Neuronal stem cell (in vitro differentiated cells): ENCODE results near the gene MUC20.
A peak's percentile ranks its signal among the peaks of the same experiment; 100 is the strongest.
"Not testable (repeated sequence)": the region's sequence is repeated elsewhere in the genome, so short reads cannot be mapped to it uniquely, and the experiment has no call there.

Source experiments
- DNase-seq: peaks from one replicate; pipeline ENCODE4 v3.0.0-alpha.2; 2013; ENCODE audit warnings: low spot score
- H2AFZ ChIP-seq: one replicate; pipeline ENCODE4 v1.6.1; 2013; ENCODE audit warnings: mild to moderate bottlenecking, low read length, inconsistent platforms
- H2AK5ac ChIP-seq: 2 replicates; pipeline ENCODE4 v1.6.1; 2013; ENCODE audit warnings: low read depth, mild to moderate bottlenecking, inconsistent platforms, low read length, moderate library complexity, mixed read lengths
- H2BK120ac ChIP-seq: 2 replicates; pipeline ENCODE4 v1.6.1; 2013; ENCODE audit warnings: low read depth, mild to moderate bottlenecking, inconsistent platforms, low read length, moderate library complexity, mixed read lengths
- H2BK12ac ChIP-seq: one replicate; pipeline ENCODE4 v1.6.1; 2013; ENCODE audit warnings: low read length, inconsistent platforms
- H2BK15ac ChIP-seq: 2 replicates; pipeline ENCODE4 v1.6.1; 2013; ENCODE audit warnings: mild to moderate bottlenecking, low read length, inconsistent platforms, mixed read lengths
- H2BK5ac ChIP-seq: one replicate; pipeline ENCODE4 v1.6.1; 2013; ENCODE audit warnings: inconsistent platforms, mild to moderate bottlenecking, low read length, moderate library complexity
- H3K14ac ChIP-seq: one replicate; pipeline ENCODE4 v1.6.1; 2013; ENCODE audit warnings: low read length, inconsistent platforms
- H3K18ac ChIP-seq: 2 replicates; pipeline ENCODE4 v1.6.1; 2013; ENCODE audit warnings: low read length, inconsistent platforms
- H3K23ac ChIP-seq: 2 replicates; pipeline ENCODE4 v1.6.1; 2013; ENCODE audit warnings: low read depth, mild to moderate bottlenecking, mixed read lengths, low read length, inconsistent platforms; ENCODE audit not compliant: poor library complexity
- H3K27ac ChIP-seq: replicated peaks from 3 replicates; pipeline ENCODE4 v1.5.1; 2013; ENCODE audit warnings: low read length, inconsistent platforms
- H3K27me3 ChIP-seq, 3 experiments: 2 replicates each; pipeline ENCODE4 v1.6.1; 2013; ENCODE audit warnings: low read length in 3 of 3, mild to moderate bottlenecking in 2 of 3, inconsistent platforms in 1 of 3, low read depth in 1 of 3, mixed read lengths in 1 of 3, moderate library complexity in 1 of 3; ENCODE audit not compliant: control insufficient read depth in 3 of 3, insufficient read depth in 3 of 3
- H3K36me3 ChIP-seq, 2 donors: replicated peaks in 1 of 2; 2 replicates each; pipeline ENCODE4 v1.6.1; 2013; ENCODE audit warnings: low read length in 2 of 2; ENCODE audit not compliant: control insufficient read depth in 2 of 2, insufficient read depth in 2 of 2
- H3K4ac ChIP-seq: 2 replicates; pipeline ENCODE4 v1.6.1; 2013; ENCODE audit warnings: inconsistent platforms, mild to moderate bottlenecking, low read length, moderate library complexity
- H3K4me1 ChIP-seq, 2 donors: 1 replicate in 1 of 2; 2 replicates in 1 of 2; pipeline ENCODE4 v1.6.1; 2013; ENCODE audit warnings: low read length in 2 of 2, low read depth in 1 of 2; ENCODE audit not compliant: control insufficient read depth in 2 of 2, insufficient read depth in 1 of 2
- H3K4me2 ChIP-seq: one replicate; pipeline ENCODE4 v1.6.1; 2013; ENCODE audit warnings: mild to moderate bottlenecking, low read length, inconsistent platforms; ENCODE audit not compliant: insufficient read depth, poor library complexity, severe bottlenecking
- H3K4me3 ChIP-seq, 2 donors: 2 replicates each; pipeline ENCODE4 v1.5.1; 2013; ENCODE audit warnings: low read length in 2 of 2, mild to moderate bottlenecking in 2 of 2, inconsistent platforms in 1 of 2, moderate library complexity in 1 of 2
- H3K79me1 ChIP-seq: one replicate; pipeline ENCODE4 v1.6.1; 2013; ENCODE audit warnings: low read depth, mild to moderate bottlenecking, inconsistent platforms, low read length, moderate library complexity
- H3K9ac ChIP-seq: one replicate; pipeline ENCODE4 v1.6.1; 2013; ENCODE audit warnings: mild to moderate bottlenecking, low read depth, low read length, inconsistent platforms; ENCODE audit not compliant: poor library complexity
- H3K9me3 ChIP-seq, 2 donors: replicated peaks in 1 of 2; 2 replicates each; pipeline versions ENCODE3 to v1.6.1; 2013; ENCODE audit warnings: low read length in 2 of 2, mild to moderate bottlenecking in 2 of 2, inconsistent platforms in 1 of 2, low read depth in 1 of 2, mixed read lengths in 1 of 2, moderate library complexity in 1 of 2; ENCODE audit not compliant: control insufficient read depth in 2 of 2, insufficient read depth in 1 of 2
- H4K8ac ChIP-seq: one replicate; pipeline ENCODE4 v1.6.1; 2013; ENCODE audit warnings: low read depth, mild to moderate bottlenecking, inconsistent platforms, low read length, moderate library complexity
- H4K91ac ChIP-seq: one replicate; pipeline ENCODE4 v1.6.1; 2013; ENCODE audit warnings: low read length, low read depth, mild to moderate bottlenecking, inconsistent platforms; ENCODE audit not compliant: poor library complexity
- WGBS, 2 donors: extraction: QIAGEN DNeasy Blood & Tissue Kit; methylation state at CpG; one replicate each; pipeline ENCODE4 v1.1.7; 2013; ENCODE audit warnings: missing lambda C conversion rate in 2 of 2, mixed read lengths in 1 of 2; ENCODE audit not compliant: insufficient read length in 2 of 2, insufficient replicate concordance in 1 of 2; ENCODE audit errors: extremely low coverage in 2 of 2; 5-methylcytosine and 5-hydroxymethylcytosine counted together

Gene MUC20

GRCh38 chr3:195692781-195693427, 27.9 kb upstream of the MUC20 start:
- Histone ChIP-seq H2AFZ (no peak overlapping the region), H2BK15ac (no peak overlapping the region), H2BK120ac (no peak overlapping the region), H3K4me2 (no peak overlapping the region), H3K23ac (no peak overlapping the region), H3K18ac (no peak overlapping the region), H3K27me3 (no peaks in the 10 kb centered on the region), H3K4me3 (no peak overlapping the region), H3K9ac (no peak overlapping the region), H3K9me3 (peaks cover 0 to 3% of the 10 kb centered on the region in 2 donors), H4K91ac (no peak overlapping the region), H2BK12ac (no peak overlapping the region), H3K4me1 (peaks cover 9 to 11% of the 10 kb centered on the region in 2 donors), H2BK5ac (no peak overlapping the region), H2AK5ac (no peak overlapping the region), H4K8ac (no peak overlapping the region), H3K4ac (no peak overlapping the region), H3K14ac (no peak overlapping the region), H3K79me1 (no peaks in the 10 kb centered on the region), H3K36me3 (peaks cover 9 to 54% of the 10 kb centered on the region in 2 donors), H3K27ac (no peak overlapping the region)
- no peak for DNase-seq
- no CpG with 5 or more reads among the region's 5 CpGs for WGBS, 2 donors

- Histone ChIP-seq H2AFZ (no peak overlapping the region), H3K23ac (no peak overlapping the region), H3K79me1 (no peaks in the 10 kb centered on the region), H2BK12ac (no peak overlapping the region), H3K4me1 (peaks cover 15 to 16% of the 10 kb centered on the region in 2 donors), H3K18ac (no peak overlapping the region), H3K9me3 (peaks cover 0 to 3% of the 10 kb centered on the region in 2 donors), H3K27ac (no peak overlapping the region), H3K9ac (no peak overlapping the region), H2AK5ac (no peak overlapping the region), H2BK120ac (no peak overlapping the region), H3K14ac (no peak overlapping the region), H2BK15ac (no peak overlapping the region), H4K8ac (no peak overlapping the region), H3K36me3 (peaks cover 9 to 54% of the 10 kb centered on the region in 2 donors), H3K27me3 (no peaks in the 10 kb centered on the region), H3K4me3 (no peak overlapping the region), H2BK5ac (no peak overlapping the region), H3K4me2 (no peak overlapping the region), H3K4ac (no peak overlapping the region), H4K91ac (no peak overlapping the region)
- no peak for DNase-seq
- whole genome bisulfite sequencing, 2 donors: 100% methylated on average over 1 of the region's 13 CpGs; no CpG with 5 or more reads in 1 of the 2 donors
Measured at GRCh38 chr3:195693428-195694216, 27.2 kb upstream of the MUC20 start.

GRCh38 chr3:195694217-195695076, 26.3 kb upstream of the MUC20 start:
- H3K4ac ChIP-seq, H2BK12ac ChIP-seq, H3K9ac ChIP-seq, H4K8ac ChIP-seq, H3K23ac ChIP-seq, DNase-seq, H3K27ac ChIP-seq, H3K14ac ChIP-seq, H2BK5ac ChIP-seq, H2BK120ac ChIP-seq, H4K91ac ChIP-seq, H2AK5ac ChIP-seq, H3K4me2 ChIP-seq, H2AFZ ChIP-seq, H3K9me3 ChIP-seq, H3K79me1 ChIP-seq, H3K18ac ChIP-seq, H2BK15ac ChIP-seq, H3K27me3 ChIP-seq: not testable (repeated sequence)
- peaks cover 9 to 51% of the 10 kb centered on the region in 2 donors for H3K36me3 ChIP-seq
- WGBS, 2 donors: no CpG with 5 or more reads among the region's 8 CpGs
- H3K4me1 ChIP-seq: peaks cover 16% of the 10 kb centered on the region in 2 donors
- H3K4me3 ChIP-seq: peak overlapping the region in 1 of 2 donors; percentile 61
